ENCODE measurements around the gene NUFIP2. TPM values are rescaled to one million over a fixed set of nuclear protein-coding genes. Genes with fewer than 3 reads are reported as not detected.

The NUFIP2 gene
- total RNA-seq, 2 donors from 2014 or later = 14.2 to 19.7 TPM

DNA sequence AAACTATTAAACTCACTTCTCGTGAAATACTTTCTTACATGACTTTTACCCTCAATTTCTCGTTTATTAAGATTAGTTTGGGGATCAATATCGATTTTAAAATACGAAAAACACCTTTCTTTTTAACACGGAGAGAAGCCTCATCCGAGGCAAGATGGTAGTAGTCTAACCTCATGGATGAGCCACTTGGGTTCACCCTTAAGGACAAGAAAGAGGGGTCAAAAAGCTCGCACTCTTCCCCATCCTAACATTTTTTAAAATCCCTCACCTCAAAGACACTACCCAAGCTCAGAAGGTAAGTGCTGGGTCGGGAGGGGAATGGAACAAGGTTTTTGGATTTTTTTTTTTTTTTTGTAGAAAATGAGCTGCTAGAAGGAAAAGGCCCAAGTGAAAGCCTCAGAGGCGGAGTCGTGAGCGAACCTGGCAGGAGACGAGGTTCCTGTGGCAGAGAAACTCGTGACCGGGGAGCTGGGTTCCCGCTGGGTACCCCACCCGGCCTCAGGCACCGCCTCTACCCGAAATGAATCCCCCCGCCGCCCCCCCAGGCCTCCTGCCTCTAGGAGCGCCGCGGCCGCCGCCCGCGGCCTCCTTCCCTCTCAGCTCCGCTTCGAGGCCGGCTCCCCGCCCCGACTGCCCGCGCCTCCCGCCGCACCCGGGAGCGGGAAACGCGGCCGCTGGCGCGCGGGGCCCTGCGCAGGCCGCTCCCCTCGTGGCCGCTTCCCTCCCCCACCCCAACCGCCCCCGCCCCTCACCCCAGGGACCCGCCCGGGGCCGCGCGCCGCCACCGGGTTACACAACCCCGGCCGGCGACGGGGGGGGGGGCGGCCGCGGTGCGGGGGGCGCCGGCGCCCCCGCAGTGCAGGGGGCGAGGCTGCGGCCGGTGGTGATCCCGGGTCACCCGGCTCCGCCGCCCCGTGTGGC lies 1.6 kb downstream of the NUFIP2 start:
- Histone ChIP-seq H3K27me3 (no peaks in the 10 kb centered on the region), H3K4me3 (peak overlapping the region; percentile 94 to 95), H3K4me1 (peaks cover 40% of the 10 kb centered on the region), H3K9me3 (no peaks in the 10 kb centered on the region), H3K27ac (peak overlapping the region; percentile 80 to 99 (median 94)), H3K36me3 (replicated peaks in 1 of 2; ENCODE audit: insufficient read depth in 1 of 2, low read depth in 2 of 2) (no peaks in the 10 kb centered on the region)
- intact Hi-C loops (cut with DNase I) = no loop called here
- ATAC-seq (peak; percentile 9), DNase-seq (peak; percentile 57 to 67 (median 62))
- peak in 1 of 3 donors; percentile 20 for TF ChIP-seq POLR2A (IDR thresholded peaks at IDR 0.05)
- TF ChIP-seq, protein P1, sequence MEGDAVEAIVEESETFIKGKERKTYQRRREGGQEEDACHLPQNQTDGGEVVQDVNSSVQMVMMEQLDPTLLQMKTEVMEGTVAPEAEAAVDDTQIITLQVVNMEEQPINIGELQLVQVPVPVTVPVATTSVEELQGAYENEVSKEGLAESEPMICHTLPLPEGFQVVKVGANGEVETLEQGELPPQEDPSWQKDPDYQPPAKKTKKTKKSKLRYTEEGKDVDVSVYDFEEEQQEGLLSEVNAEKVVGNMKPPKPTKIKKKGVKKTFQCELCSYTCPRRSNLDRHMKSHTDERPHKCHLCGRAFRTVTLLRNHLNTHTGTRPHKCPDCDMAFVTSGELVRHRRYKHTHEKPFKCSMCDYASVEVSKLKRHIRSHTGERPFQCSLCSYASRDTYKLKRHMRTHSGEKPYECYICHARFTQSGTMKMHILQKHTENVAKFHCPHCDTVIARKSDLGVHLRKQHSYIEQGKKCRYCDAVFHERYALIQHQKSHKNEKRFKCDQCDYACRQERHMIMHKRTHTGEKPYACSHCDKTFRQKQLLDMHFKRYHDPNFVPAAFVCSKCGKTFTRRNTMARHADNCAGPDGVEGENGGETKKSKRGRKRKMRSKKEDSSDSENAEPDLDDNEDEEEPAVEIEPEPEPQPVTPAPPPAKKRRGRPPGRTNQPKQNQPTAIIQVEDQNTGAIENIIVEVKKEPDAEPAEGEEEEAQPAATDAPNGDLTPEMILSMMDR (IDR thresholded peaks at IDR 0.05) = no peak
- 1% methylated on average over 18 to 35 of the region's 77 CpGs for WGBS, 2 donors

DNA sequence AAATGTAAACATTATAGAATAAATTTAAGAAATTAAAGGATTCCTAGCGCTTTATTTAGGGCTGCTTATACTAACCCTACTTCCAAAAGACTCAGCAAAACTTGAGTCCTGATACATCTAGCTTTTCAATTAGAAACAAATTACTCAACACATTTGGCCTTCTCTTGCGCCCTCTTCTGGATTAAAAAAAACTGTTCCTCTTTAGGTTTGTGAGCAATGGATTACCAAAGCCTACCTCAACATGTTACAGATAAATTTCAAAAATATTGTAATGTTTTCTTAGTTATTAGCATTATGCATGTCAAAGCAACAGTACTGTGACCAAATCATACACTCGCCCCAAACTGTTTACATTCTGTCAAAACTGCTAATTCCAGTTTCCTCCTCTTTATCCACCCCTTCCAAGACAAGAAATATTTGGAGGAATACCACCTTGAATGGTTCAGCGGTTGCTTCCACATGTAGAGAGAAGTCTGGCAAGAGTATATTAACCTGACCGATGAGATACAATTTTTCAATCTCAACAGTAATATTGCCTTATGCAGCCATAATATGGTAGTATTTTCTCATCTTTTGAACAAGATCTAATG lies 2.7 kb downstream of the NUFIP2 start:
- H3K36me3 ChIP-seq (replicated peaks in 1 of 2; ENCODE audit: insufficient read depth in 1 of 2, low read depth in 2 of 2) = peaks cover 2 to 9% of the 10 kb centered on the region in 2 donors
- ATAC-seq = no peak
- no peaks in the 10 kb centered on the region for H3K9me3 ChIP-seq
- no peaks in the 10 kb centered on the region for H3K27me3 ChIP-seq
- no peak for TF ChIP-seq POLR2A (IDR thresholded peaks at IDR 0.05)
- TF ChIP-seq, protein P1 (IDR thresholded peaks at IDR 0.05) = peak; percentile 29 to 79 (median 72)
- peak in 1 of 4 donors; percentile 43 for DNase-seq
- intact Hi-C loops (cut with DNase I) = no loop called here
- peaks cover 44% of the 10 kb centered on the region for H3K4me1 ChIP-seq
- 5% methylated on average over 5 of the region's 5 CpGs for WGBS, 2 donors
- H3K27ac ChIP-seq = peak overlapping the region in 3 of 4 donors; percentile 92 to 99 (median 96)
- H3K4me3 ChIP-seq = no peak overlapping the region

DNA sequence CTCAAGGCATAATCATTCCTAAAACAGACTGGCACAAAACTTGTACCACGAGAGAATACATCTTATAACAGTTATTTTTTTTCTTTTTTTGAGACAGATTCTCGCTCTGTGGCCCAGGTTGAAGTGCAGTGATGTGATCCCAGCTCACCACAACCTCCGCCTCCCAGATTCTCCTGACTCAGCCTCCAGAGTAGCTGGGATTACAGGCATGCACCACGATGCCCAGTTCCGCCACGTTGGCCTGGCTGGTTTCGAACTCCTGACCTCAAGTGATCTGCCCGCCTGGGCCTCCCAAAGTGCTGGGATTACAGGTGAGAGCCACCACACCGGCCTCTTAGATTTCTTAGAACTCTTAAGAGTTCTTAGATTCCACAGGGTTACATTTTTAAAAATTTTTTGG lies 4.1 kb downstream of the NUFIP2 start:
- no peak overlapping the region for H3K27ac ChIP-seq
- WGBS, 2 donors = 85 to 94% methylated on average over 9 of the region's 9 CpGs
- ATAC-seq (no peak), DNase-seq (no peak)
- no peaks in the 10 kb centered on the region for H3K27me3 ChIP-seq
- no peaks in the 10 kb centered on the region for H3K9me3 ChIP-seq
- H3K4me3 ChIP-seq = no peak overlapping the region
- intact Hi-C loops (cut with DNase I) = loop anchor here (10.0 kb wide), 2 partner anchors 145 to 335 kb away; partner anchors contain the start of gene PHF12
- peaks cover 2 to 14% of the 10 kb centered on the region in 2 donors for H3K36me3 ChIP-seq (replicated peaks in 1 of 2; ENCODE audit: insufficient read depth in 1 of 2, low read depth in 2 of 2)
- H3K4me1 ChIP-seq = peaks cover 55% of the 10 kb centered on the region
- TF ChIP-seq POLR2A (IDR thresholded peaks at IDR 0.05) = no peak
- TF ChIP-seq, protein P1 (IDR thresholded peaks at IDR 0.05) = no peak

DNA sequence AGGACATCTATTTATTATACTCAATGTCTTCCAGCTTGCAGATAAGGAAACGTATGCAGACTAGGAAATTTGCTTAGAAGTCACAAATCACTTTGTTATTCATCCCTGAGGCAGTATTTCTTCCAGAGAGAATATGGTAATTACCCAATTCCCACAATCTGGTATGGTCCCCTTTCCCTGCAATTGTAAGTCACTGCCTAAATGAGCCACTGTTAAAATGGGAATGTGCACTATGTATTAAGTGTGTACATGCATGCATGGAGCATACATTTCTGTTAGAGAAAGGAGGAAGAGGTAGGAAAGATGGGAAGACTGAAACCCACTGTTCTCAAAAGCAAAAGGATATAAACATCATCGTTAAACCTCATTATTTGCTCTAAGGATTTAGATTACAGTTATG lies 10.0 kb downstream of the NUFIP2 start:
- DNase-seq (no peak), ATAC-seq (no peak)
- no peaks in the 10 kb centered on the region for H3K9me3 ChIP-seq
- no peak overlapping the region for H3K27ac ChIP-seq
- no peak overlapping the region for H3K4me3 ChIP-seq
- intact Hi-C loops (cut with DNase I) = loop anchor here (10.0 kb wide), 2 partner anchors 139 to 329 kb away; partner anchors contain the start of gene PHF12
- TF ChIP-seq POLR2A (IDR thresholded peaks at IDR 0.05) = no peak
- TF ChIP-seq, protein P1 (IDR thresholded peaks at IDR 0.05) = no peak
- no peaks in the 10 kb centered on the region for H3K27me3 ChIP-seq
- peaks cover 69% of the 10 kb centered on the region for H3K4me1 ChIP-seq
- peaks cover 6 to 14% of the 10 kb centered on the region in 2 donors for H3K36me3 ChIP-seq (replicated peaks in 1 of 2; ENCODE audit: insufficient read depth in 1 of 2, low read depth in 2 of 2)
- WGBS, 2 donors = 41 to 44% methylated on average over 2 of the region's 2 CpGs
